Fibroblast of pulmonary artery (primary cell): ENCODE measurements around the gene PRLHR.

Source experiments
- DNase-seq: peaks from one replicate; pipeline ENCODE4 v3.0.0-alpha.2; 2010; ENCODE audit warnings: low read depth
- H3K4me3 ChIP-seq: replicated peaks from 2 replicates; pipeline ENCODE4 v1.5.1; 2011; ENCODE audit warnings: low read depth, mild to moderate bottlenecking, control low read depth, low read length, moderate library complexity
- CTCF ChIP-seq: IDR thresholded peaks from 2 replicates; pipeline ENCODE4 v1.5.1; 2011; ENCODE audit warnings: mild to moderate bottlenecking, control low read depth, low read length, inconsistent platforms; ENCODE audit errors: missing control alignments

Gene PRLHR

GRCh38 chr10:118551535-118552100 is 43.8 kb downstream of the PRLHR start:
- DNase-seq: no peak

GRCh38 chr10:118547282-118547681 is 48.2 kb downstream of the PRLHR start:
- no peak overlapping the region for H3K4me3 ChIP-seq
- no peak for DNase-seq
- no peak for TF ChIP-seq CTCF

More at GRCh38 chr10:118551535-118552100, 43.8 kb downstream of the PRLHR start:
- no peak for TF ChIP-seq CTCF
- H3K4me3 ChIP-seq: no peak overlapping the region

- no peak for DNase-seq
- TF ChIP-seq CTCF: no peak
- no peak overlapping the region for H3K4me3 ChIP-seq
Observed at GRCh38 chr10:118546479-118546878, 49.0 kb downstream of the PRLHR start.

GRCh38 chr10:118545381-118545780 is 50.1 kb downstream of the PRLHR start:
- TF ChIP-seq CTCF: no peak
- DNase-seq: no peak
- no peak overlapping the region for H3K4me3 ChIP-seq

GRCh38 chr10:118544401-118544948 is 51.0 kb downstream of the PRLHR start:
- DNase-seq: no peak
- no peak for TF ChIP-seq CTCF
- no peak overlapping the region for H3K4me3 ChIP-seq

GRCh38 chr10:118543714-118544400 is 51.6 kb downstream of the PRLHR start:
- DNase-seq: peak; percentile 48
- TF ChIP-seq CTCF: peak; percentile 73
- no peak overlapping the region for H3K4me3 ChIP-seq

GRCh38 chr10:118542745-118543144 is 52.7 kb downstream of the PRLHR start:
- no peak overlapping the region for H3K4me3 ChIP-seq
- TF ChIP-seq CTCF: no peak
- DNase-seq: no peak
